T-helper 1 cell treated with Interleukin-12 subunit alpha and Interleukin-12 subunit beta and Interleukin-4 antibody, amounts not matched to agents 30 ng/mL and 1 ng/mL, for 36 hours (primary cell): ENCODE data around the gene TMEM258. TPM values are rescaled to one million over a fixed set of nuclear protein-coding genes. Genes with fewer than 3 reads are reported as not detected.

Experiments
- intact Hi-C: fragments of 100-400 bp; cut with micrococcal nuclease; formaldehyde crosslinking; loops from one replicate; pipeline ENCODE4 v1.15.1; 2024
- total RNA-seq: library from RNA; stranded (reverse); gene quantifications from 2 replicates; pipeline ENCODE4 v1.2.3, GENCODE V29; 2022

TMEM258 gene
- total RNA-seq, 1 donor from 2014 or later, result 173 TPM

DNA sequence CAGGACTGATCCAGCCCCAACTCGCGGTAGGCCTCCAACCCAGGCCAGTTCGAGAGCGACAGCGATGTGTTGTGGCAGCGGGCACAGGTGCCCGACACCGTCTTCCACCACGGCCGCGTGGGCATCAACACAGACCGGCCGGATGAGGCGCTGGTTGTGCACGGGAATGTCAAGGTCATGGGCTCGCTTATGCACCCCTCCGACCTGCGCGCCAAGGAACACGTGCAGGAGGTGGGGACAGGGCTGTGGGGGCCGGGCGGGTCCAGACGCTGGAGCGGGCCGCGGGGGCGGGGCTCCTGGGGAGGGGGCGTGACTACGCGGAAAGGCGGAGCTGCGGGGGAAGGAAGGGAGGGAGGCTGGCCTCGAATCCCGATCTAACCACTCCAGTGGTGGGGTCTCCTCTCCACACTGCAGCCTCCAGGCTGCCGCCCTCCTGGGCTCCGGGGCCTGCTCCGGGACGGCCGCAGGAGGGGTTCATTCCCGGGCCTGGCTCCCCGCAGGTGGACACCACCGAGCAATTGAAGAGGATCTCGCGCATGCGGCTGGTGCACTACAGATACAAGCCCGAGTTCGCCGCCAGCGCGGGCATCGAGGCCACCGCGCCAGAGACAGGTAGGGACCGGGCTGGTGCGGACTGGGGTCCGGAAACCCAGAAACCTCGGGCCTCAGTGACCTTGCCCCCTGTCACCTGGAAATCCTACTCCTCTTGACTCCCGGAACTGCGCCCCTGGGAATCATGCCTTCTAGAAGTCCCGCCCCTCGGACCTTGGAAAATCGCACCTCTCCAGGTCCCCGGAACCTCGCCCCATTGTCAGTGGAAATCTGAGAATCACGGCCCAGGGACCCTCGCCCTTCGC, 14.9 kb downstream of the TMEM258 start:
- intact Hi-C loops, result loop anchor here (1.0 kb wide), 2 partner anchors 15 to 81 kb away; partner anchors contain the start of genes FEN1 and TMEM258

DNA sequence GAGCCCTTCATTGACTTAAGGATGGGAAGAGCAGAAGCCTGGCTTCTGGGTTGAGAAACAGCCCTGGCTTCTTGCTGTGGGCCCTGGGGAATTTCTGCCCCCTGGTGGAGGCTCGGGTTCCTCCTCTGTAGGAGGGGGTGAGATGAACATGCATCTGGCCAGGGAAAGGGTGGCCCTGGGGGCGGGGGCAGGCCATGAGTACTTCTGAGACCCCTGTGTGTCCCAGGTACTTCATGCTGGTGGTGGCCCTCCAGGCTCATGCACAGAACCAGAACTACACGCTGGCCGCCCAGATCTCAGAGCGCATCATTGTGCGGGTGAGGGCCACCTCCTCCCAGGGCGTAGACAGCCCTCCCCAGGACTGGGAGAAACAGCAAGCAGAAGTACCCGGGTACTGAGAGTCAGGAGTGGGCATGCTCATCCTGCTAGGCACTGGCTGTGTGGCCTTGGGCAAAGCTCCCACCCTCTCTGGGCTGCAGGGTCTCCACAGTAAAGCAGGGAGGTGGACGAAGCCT, 15.8 kb downstream of the TMEM258 start:
- intact Hi-C loops, result loop anchor here (1.0 kb wide), 3 partner anchors 16 to 80 kb away; partner anchors contain the start of genes FEN1, MYRF and TMEM258

DNA sequence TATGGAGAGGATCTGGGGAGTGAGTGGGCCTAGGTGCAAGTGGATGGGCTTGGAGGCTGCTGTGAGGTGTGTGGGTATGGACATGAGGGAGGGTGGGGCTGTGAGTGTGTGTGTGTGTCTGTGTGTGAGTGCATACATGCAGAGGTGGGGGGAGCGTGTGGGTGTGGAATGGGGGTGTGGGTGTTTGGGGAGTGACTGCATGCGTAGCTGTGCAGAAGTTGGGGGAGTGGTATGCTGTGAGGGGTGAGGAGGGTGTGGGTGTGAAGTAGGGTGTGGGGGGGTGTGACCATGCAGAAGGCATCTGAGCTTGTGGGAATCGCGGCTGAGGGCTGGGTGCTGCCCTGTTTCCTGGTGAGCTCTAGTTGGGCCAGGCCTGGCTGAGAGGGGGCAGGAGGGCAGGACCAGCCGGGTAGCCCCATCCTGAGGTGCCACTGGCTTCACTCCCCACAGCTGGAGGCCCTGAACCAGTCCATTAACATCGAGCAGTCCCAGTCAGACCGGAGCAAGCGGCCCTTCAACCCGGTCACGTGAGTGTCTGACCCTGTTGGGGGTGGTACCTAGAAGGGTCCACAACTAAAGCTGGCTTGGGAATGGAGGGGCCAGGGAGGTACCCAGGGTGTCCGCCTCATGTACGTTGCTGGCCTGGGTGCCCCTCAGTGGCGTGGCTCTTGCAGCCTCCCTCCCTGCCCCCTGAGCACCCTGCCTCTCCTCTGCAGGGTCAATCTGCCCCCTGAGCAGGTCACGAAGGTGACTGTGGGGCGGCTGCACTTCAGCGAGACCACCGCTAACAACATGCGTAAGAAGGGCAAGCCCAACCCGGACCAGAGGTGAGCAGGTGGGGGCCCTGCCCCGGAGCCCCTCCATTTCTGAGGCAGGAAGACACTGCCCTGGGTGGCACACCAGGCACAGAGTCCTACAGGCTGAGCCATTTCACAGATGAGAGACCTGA, 16.5 kb downstream of the TMEM258 start:
- intact Hi-C loops, result loop anchor here (1.0 kb wide), 1 partner anchor 24 kb away; the partner anchor contains the start of gene MYRF

DNA sequence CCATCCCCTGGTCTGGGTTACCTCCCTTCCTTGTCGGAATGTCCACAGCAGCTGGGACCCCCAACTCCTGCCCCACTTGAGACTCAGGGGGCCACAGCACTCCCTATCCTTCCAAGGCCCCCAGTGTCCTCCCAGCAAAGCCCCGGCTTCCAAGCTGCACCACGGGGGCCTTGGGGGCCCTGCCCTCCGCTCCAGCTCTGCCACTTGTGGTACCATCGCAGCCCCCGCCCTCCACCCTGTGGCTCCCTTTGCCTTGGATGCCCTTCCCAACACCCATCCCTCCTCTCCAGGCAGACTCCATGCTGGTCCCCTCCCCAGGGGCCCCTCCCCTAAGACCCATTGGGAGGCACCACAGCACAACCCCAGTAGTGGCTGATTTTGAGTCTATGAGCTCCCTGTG, 17.3 kb downstream of the TMEM258 start:
- intact Hi-C loops, result no loop called here

DNA sequence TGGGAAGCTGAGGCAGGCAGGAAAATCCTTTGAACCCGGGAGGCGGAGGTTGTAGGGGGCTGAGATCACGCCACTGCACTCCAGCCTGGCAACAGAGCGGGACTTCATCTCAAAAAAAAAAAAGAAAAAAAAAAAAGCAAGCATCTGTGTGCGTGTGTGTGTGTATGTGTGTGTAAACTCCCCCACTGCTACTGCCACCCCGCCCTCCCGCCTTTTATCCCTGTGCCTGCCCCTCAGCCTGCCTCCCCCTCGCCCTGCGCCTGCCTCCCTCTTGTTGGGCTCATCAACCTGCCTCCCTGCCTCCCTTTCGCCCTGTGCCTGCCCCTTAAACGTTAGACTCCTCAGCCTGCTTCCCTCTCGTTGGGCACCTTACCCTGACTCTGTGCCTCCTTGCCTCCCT, 18.0 kb downstream of the TMEM258 start:
- intact Hi-C loops, result no loop called here

DNA sequence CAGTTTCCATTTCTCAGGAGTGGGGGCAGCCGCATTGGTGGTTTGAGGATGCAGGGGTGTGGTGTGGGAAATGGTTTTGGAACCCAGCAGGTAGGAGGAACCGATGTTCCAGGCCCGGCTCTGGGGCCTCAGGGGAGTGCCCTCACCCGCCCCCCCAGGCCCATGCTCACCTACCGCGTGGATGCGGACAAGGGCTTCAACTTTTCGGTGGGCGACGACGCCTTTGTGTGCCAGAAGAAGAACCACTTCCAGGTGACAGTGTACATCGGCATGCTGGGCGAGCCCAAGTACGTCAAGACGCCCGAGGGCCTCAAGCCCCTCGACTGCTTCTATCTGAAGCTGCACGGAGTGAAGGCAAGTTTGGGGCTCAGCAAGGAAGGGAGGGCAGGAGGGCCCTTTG, 18.6 kb downstream of the TMEM258 start:
- intact Hi-C loops, result no loop called here

DNA sequence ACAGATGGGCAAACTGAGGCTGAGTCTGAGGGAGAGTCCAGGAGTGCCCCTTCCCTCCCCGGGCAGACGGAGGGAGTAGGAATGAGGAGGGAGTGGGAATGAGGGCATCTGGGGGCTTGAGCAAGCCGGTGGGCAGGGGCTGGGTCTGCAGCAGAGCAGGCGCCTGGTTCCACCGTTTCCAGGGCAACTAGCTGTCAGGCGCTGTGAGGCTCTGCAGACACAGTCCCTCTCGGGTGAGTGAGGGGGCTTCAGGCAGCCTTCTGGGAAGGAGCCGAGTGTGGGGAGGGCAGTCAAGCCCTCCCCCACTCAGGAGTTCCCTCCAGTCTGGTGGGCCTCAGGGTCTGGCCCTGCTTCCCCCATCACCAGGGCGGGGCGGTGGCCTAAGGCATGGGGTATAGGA, 19.0 kb downstream of the TMEM258 start:
- intact Hi-C loops, result no loop called here

DNA sequence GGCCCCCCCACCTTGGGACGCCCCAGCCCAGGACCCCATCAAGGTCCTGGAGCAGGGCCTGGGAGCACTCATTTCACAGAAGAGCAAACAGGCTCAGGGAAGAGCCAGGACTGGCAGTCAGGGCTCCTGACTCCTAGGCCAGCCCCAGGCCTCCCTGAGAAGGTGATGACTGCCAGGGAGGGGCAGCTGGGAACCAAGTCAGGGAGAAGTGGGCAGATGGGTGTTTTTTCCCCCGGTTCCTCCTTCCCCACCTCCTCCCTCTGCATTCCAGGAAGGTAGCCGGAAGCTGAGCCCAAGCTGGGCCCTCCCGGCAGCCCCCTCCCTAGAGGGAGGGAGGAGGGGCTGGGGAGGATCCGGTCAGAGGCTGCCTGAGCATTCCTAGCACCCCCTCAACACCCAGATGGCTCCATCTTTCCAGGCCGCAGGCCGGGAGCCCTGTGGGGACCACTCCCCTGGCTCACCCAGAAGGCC, 20.4 kb downstream of the TMEM258 start:
- intact Hi-C loops, result no loop called here

DNA sequence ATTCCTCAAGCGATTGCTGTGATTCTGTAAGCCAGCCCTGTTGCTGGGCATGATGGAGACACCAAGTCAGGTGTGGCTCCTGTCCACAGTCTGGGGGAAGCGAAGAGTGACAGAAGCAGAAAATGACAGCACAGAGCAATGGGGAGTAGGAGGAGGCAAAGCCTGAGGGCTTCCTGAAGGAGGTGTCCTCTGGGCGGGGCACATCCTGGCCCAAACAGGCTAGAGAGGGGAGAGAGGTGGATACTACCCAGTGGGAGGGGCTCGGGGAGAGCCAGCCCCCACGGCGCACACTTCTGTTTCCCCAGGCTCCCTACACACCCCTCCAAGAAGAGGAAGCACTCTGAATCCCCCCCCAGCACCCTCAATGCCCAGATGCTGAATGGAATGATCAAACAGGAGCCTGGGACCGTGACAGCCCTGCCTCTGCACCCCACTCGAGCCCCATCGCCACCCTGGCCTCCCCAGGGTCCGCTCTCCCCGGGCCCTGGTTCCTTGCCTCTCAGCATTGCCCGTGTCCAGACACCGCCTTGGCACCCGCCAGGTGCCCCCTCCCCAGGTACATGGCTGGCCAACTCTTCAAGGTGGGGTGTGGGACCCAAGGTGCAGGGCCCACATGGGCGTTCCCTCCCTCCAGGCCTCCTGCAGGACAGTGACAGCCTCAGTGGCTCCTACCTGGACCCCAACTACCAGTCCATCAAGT, 21.1 kb downstream of the TMEM258 start:
- intact Hi-C loops, result no loop called here

DNA sequence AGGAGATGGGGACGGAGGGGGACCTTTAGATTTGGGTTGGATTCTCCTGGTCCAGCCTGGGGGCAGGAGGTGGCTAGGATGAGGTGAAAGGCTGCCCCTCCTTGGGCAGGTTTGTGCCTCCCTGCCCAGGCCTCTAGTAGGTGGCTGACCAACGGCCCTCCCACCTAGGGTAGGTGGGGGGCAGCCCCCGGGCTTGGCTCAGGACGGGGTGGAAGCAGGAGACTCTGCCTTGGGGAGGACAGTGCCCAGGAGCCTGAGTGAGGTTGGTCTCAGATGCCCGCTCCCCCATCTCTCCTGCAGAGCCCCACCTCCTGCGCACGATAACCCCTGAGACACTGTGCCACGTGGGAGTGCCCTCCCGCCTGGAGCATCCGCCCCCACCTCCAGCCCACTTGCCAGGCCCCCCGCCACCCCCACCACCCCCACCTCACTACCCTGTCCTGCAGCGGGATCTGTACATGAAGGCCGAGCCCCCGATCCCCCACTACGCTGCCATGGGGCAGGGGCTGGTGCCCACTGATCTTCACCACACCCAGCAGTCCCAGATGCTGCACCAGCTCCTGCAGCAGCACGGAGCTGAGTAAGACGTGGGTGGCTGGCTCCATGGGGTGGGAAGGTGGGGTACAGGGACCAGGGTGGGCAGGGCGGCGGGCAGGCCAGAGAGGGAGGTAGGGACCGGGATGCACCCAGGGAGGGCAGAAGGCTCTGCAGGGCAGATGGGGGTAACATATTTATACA, 22.3 kb downstream of the TMEM258 start:
- intact Hi-C loops, result no loop called here

DNA sequence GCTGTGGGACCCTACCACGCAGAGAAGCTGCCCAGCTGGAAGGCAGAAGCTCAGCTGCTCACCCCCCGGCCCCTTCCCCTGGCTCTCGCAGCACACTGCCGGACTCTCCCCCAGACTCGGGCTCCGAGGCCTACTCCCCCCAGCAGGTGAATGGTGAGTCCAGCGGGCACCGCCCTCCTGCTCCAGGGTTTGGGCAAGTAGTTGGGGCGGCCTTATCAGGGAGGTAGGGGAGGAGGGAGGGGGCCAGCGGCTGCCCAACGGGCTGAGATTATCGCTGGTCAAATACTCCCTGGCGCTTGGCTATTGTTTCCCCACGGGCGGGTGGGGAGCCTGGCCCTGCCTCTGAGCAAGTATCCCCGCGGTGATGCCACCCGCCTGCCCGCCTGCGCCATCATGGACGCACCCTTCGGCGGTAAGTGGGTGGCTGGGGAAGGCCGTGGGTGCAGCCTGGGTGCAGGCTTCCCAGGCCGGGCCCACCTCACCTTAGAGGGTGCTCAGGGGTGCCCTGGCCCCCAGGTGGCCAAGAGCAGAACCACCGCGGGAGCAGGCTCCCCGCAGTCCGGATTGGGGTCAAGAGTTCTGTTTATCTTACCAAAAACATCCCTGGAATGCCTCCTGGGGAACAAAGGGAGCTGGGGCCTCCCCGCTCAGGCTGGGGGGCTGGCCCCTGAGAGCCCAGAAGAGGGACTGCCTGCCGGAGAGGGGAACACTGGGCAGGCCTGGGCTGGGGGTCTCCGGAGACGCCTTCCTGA, 23.1 kb downstream of the TMEM258 start:
- intact Hi-C loops, result no loop called here

DNA sequence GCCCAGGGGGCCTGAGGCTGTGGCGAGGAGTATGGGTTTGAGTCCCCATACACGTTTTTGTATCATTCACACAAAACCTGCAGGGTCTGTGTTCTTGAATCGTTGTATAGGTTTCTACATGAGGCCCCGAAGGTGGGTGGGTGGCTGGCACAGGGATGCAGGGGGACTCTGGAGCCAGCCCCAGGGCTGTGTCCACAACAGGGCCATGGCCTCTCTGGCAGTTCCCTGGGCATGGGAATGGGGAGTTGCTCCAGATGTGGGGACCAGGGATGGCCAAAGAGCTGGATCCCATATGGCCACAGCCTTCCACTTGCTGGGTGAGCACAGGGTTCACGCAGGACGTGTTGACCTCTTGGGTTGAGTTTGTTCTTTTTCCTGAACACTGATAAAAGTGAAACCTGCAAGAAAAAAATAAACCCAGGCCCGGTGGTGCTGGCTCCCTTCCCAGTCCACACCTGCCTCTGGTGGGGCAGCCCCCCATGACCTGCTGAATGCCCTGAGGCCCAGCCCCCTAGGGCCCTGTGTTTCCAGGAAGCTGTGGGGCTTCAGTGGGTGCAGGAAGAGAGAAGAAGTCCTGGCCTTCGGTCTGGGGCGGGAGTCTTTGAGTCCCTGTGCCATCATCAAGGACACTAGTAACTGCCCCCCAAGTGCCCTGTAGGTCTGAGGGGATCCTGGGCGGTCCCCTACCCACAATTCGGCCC, 23.9 kb downstream of the TMEM258 start:
- intact Hi-C loops, result no loop called here

DNA sequence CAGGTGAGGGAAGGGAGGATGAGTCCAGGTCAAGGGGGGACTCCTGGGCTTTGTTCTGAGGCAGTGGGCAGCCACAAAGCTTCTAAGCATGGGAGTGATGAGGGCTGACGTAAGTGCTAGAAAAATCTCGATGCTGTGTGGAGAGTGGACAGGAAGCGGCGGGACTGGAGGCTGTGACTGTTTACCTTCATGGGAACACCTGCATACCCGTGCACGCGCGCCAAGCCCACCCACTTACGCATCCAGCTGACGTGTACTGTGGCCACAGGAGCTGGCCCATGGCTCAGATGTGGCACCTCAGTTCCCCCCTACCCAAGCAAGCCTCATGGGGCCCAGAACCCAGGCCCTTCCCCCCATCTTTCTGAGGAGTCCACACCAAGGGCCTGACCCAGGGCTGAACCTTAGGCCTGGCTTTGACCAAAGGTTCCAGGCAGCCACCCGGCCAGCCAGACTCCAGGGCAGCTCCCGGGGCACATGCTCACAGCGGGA, 26.0 kb downstream of the TMEM258 start:
- intact Hi-C loops, result no loop called here

DNA sequence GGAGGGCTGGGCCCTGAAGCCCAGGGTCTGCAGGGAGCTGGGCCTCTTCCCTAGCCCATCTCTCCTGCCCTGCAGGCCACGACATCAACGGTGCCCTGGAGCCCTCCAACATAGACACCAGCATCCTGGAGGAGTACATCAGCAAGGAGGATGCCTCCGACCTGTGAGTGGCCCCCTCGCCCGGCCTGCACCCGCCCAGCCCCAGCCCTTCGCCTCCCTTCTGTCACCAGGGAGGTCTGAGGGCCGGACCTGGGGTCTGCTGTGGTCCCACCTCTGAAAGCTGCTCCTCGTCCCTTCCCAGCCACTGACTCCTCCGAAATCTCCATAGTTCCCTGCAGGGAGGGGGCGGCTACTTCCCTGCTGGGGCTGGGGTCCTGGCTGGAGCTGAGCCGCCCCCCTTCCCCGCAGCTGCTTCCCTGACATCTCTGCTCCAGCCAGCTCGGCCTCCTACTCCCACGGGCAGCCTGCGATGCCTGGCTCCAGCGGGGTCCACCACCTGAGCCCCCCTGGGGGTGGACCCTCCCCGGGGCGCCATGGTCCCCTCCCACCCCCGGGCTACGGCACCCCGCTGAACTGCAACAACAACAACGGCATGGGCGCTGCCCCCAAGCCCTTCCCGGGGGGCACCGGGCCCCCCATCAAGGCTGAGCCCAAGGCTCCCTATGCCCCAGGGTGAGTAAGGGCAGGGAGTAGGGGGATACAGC, 26.7 kb downstream of the TMEM258 start:
- intact Hi-C loops, result no loop called here

DNA sequence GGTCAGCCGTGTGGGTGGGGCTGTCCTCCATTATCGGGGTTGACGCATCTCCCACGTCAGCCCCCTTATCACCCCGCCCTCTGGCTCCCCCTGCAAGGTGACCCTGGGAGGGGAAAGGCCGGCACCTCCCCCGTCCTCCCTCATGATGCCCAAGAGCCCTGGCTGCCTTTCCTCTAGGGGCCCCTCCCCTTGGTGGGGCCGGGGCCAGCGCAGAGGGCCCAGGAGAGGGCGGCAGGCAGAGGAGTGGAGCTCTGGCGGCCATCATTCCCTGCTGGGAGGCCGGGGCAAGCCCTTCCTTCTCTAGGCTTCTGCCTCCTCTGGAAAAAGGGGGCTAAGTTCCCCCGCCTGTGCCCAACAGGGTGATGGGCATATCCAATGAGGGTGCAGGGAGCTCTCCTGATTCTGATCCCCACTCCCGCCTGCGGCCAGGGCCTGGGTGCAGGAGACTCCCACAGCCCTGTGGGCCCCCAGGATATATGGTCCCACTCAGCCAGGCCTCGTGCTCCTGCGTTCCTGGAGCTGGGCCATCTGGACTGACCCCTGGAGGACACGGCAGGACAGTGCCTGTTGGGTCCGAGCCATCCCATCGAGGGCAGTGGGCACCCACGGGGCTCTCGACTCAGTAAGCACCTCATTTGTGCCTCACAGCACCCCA, 27.7 kb downstream of the TMEM258 start:
- intact Hi-C loops, result no loop called here

DNA sequence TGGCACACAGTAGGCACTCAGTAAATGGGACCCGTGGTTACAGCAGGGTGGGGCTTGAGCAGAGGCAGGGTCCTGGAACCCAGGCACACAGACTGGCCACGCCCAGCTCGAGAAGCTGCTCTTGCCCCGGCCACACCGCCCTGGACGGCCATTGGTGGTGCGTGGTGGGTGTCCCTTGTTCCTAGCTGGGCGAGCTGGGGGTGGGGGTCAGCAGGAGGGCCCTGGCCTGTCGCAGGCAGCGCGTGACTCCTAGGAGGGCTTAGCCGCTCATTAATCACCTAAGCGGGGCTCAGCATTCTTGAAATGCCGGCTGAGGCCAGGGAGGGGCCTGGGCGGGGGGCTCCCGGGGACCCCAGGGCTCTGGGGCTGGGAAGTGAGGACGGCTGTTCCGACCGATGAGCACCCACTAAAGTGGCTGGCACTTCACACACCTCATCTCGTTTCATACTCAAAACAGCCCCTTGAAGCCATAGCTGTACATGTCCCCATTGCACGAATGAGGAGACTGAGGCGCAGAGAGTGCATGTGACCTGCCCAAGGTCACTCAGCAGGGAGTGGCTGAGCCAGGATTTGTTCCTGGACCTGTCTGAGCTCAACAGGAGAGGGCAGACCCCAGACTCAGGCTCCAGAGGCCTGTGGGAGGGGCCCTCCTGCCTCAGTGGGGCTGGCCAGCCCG, 28.3 kb downstream of the TMEM258 start:
- intact Hi-C loops, result no loop called here

DNA sequence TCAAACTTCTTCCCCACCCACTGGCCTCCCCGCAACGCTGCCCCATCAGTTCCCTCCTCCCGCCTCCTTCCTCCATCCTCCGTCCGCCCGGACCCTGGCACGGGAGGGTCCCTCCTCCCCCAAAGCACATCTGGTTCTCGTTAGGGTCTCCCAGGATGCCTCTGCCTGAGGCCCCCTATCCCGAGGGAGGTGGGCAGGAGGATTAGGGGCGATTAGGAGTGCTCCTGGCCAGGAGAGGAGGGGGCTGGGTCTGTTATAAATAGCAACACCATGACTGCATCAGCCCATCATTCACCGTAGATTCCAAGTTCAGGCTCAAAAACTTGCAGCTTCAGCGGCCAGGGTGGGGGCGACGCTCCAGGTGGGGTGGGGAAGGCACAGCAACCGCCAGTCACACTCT, 29.6 kb downstream of the TMEM258 start:
- intact Hi-C loops, result no loop called here
